Measurements from ENCODE around the gene SGMS1. TPM values are rescaled to one million over a fixed set of nuclear protein-coding genes. Genes with fewer than 3 reads are reported as not detected.
"Not testable (repeated sequence)": the region's sequence is repeated elsewhere in the genome, so short reads cannot be mapped to it uniquely, and the experiment has no call there.

The SGMS1 gene
- polyA plus RNA-seq (ENCODE audit: insufficient read length in 3 of 3), result 10 to 100 TPM; 53.2 to 57.3 (median 54.7) TPM

DNA sequence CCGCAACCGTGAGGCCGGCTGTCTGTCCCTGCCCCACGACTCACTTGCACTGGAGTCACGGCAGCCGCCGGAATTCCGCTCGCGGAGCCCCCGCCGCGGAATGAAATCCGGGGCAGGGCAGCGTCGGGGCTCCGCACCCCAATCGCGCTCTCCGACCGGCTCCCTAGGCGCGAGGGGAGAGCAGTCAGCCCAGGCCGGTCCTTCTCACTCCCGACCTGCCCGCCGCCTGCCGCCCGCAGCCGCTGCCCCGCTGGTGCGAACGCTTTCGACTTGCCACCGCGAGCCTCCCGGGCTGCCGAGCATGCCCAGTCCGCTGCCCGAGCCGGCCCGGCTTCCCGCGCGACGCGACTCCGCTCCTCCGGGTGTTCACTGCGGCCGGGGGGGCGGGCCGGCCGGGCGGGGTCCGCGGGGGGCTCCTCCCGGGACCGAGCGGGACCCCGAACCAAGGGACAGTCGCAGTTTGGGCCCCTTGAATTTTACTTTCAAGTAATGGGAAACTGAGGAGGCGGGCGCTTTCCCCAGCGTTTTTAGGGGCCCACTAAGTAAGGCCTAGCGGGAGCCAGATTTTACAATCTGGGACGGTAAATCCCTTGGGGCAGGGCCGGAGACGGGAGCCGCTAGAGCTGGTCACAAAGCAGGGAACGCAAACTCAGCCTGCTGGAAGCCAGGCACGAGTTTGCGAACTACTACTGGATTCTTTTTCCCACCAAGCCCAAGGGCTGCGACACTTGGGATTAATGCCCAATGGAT is at the start of gene SGMS1:
Gene SGMS1 (minus strand): TSS at position 294 of the 750 bp plus-strand sequence. CDS start 279,842 bp downstream, outside the sequence.
- DNase-seq (ENCODE audit: low read depth in 3 of 3, low spot score in 2 of 3), result peak in 2 of 3 donors; percentile 72 to 73

DNA sequence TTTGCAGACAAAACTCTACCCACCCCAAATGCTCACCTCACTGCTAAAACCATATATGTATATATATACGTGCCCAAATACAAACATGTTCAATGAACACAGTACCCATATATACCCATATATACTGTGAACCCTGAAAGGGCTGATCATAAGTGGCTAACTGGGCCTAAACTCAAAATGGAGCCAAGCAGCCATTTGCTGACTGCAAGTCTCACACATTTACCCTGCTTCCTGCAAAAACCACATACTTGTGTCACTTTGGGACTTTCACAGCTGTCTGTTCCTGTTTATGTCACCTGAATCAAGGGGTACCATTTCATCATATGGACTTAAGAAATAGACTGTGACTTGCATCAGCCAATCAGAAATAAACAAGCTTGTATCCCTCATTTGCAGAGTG is 48.4 kb upstream of the SGMS1 start:
- not testable (repeated sequence) for DNase-seq (ENCODE audit: low read depth in 3 of 3, low spot score in 2 of 3)

DNA sequence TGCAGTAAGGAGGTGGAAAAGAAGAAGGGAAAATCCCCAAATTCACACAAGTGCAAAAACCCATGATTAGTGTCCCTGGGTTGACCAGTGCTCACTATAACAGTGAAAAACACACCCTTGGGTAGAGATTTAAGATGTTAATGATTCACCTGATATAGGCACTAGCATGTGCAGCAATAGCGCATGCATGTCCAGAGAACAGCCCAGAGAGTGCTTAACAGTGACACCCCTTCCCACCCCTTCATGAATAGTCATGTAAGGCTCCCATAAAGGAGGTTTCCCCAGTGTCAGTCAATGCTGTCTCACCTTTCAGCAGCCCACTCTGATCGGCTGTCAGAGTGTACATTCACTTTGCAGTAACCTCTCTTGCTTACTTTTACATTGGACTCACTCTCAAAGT is 47.9 kb upstream of the SGMS1 start:
- DNase-seq (ENCODE audit: low read depth in 3 of 3, low spot score in 2 of 3), result not testable (repeated sequence)

DNA sequence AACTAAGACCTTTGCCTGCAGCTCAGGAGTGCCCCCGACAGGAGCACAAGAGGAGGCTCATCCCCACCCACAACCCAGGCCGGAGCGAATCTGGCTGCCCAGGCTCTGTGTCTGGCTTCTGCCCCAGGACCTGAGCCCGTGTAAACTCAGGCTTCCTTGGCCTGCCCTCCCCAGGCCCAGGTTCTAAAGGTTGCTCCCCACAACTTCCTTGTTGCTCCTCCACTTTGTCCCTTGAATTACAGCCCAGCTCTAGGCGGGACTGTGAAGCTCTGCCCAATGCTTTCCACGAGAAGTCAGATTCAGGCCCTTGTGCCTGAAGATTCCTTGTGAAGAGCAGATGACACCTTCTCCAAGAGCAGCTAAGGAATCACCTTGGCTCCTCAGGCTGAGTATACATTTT is 46.2 kb upstream of the SGMS1 start:
- DNase-seq (ENCODE audit: low read depth in 3 of 3, low spot score in 2 of 3), result not testable (repeated sequence)

DNA sequence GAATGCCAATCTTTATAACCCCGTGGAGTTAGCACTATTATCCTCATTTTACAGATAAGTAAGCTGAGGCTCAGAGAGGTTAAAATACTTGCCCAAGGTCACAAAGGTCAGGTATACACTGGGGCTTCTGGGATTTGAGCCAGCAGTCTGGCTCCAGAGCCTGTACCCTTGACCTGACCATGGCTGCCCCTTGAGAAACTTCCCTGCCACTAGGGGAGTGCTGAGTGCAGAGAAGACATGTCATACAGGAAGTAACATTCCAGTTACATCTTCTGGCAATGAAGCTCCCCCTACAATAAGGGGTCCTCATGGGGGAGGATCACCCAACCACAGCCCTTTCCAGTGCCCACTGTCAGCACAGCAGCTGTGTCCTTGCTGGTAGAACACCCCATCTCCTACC is 43.6 kb upstream of the SGMS1 start:
- not testable (repeated sequence) for DNase-seq (ENCODE audit: low read depth in 3 of 3, low spot score in 2 of 3)

DNA sequence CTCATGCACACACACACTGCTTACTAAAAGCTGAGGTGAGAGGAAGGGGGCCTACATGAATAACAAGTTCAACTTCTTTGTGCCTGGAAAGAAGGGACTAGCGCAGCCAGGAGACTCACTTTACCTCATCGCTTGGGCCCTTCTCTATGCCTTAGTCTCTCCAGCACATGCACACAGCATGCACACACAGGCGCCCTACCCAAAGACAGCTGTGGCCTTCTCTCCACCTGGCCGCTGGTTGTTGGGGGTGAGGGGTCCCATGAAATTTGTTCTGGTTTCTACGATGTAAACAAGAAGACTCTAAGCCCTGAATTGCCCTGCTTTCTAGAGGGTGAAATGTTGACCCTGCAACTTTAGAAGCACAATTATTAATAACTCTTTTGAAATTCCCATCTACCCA is 38.7 kb upstream of the SGMS1 start:
- DNase-seq (ENCODE audit: low read depth in 3 of 3, low spot score in 2 of 3), result not testable (repeated sequence)

DNA sequence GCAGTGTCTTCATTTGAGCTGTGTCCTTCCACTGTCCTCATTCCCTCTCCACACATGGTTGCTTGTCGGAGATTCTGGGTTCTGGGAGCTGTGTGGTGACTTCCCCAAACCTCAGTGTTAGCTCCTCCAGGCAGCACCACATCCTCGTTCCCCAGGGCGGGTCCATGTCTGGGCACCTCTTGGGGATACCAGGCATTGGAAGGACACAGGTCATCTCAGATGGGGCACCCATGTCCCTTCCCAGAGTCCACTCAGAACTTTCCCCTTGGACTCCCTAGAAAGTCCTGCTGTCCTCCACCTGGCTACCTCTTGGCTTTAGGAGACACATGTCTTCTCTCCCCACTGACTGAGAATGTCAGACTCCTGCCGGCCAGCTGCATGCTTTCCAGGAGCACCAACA is 37.8 kb upstream of the SGMS1 start:
- DNase-seq (ENCODE audit: low read depth in 3 of 3, low spot score in 2 of 3), result not testable (repeated sequence)

DNA sequence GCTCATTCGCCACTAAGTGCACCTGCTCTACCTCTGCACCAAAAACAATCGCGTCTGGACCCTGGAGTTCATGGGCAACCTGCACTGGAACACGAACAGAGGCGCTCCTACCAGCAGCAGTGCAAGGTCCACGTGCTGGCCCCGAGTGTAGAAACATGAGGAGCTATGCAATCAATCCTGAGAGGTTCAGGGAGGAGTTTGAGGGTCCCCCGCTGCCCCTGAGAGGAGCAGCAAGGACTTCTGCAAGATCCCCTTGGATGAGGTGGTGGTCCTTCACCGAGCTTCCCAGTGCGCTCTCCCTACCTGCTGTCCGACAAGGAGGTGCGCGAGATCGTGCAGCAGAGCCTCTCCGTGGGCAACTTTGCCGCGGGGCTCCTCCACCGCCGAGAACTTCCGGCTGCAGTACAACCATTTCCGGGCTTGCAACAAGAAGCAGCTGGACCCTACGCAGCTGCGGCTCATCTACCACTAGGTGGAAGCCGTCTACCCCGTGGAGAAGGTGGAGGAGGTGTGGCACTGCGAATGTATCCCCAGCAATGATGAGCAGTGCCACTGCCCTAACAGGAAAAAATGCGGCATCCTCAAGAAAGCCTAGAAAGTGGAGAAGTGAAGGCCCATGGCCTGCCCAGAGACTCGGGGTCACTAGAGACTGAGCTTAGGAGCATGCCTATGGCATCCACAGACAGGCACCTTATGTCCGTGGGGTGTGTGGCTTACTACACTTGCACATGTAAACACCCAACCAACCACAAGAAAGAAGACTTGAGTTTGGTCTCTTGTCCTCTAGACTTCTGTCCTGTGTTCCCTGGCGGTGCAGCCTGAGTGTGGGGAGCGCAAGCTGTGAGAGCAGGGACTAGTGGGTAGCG is 36.3 kb upstream of the SGMS1 start:
- not testable (repeated sequence) for DNase-seq (ENCODE audit: low read depth in 3 of 3, low spot score in 2 of 3)

DNA sequence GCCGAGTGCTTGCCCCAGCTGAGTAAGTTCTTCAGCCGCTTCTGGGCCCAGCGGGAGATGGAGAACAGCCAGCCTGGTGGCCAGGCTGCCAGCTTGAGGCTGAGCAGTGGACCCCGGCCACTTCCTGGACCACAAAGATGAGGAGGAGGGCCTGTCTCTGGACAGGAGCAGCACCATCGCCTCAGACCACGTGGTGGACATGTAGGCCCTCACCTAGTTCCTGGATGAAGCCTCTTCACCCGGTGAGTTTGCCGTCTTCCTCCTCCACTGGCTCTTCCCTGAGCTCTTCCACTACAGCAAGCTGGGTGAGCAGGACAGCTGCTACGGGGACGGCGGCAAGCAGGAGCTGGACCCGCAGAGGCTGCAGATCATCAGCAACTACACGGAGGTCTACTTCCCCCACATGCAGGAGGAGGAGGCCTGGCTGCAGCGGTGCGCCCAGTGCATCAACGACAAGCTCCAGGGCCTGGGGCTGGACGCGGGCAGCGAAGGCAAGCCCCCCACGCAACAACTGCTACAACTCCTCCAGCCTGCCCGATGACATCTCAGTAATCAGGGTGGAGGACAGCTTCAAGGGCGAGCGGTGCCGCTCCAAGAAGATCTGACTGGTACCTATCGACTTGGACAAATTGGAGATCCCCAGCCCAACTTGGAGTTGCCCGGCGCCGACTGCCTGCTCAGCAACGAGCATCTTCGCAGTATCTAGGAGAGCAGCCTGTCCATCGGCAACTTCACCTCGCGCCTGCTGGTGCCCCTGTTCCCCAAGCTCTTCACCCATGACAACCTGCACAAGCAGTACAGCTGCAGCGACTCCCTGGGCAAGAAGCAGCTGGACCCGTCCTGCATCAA is 35.5 kb upstream of the SGMS1 start:
- DNase-seq (ENCODE audit: low read depth in 3 of 3, low spot score in 2 of 3), result not testable (repeated sequence)

DNA sequence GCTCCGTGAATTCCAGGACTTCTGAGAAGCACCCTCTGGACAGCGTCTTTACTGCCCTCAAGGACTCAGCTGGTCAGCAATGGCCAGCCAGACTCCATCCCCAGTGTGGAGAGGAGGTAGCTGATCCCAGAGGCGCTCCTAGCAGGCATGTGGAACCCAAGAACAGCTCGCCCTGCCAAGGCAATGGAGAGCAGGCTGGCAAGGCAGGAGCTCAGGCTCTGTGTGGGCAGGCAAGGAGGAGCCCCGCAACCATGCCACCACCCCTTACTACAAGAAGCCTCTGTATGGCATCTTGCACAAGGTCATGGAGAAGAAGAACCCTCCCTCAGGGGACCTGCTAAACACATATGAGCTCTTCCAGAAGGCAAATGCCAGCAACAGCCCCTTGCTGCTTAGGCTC is 34.4 kb upstream of the SGMS1 start:
- DNase-seq (ENCODE audit: low read depth in 3 of 3, low spot score in 2 of 3), result no peak

DNA sequence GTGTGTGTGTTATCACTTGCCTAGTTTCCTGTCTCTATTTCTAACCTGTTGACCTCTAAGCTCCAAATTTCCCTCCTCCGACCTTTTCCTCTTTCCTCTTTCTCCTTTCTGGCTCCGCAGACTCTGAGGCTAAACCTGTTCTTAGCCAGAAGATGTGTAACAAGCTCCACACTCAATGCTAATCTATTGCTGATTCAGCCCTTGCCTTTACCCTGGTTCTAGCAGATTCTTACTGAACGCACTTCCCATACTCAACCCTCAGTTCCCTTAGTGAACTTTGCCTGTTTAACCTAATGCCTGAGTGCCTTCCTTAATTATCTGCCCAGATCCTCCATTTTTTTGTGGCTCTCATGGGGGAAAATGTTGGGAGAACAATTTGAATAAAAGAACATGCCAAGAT is 30.0 kb upstream of the SGMS1 start:
- DNase-seq (ENCODE audit: low read depth in 3 of 3, low spot score in 2 of 3), result no peak

DNA sequence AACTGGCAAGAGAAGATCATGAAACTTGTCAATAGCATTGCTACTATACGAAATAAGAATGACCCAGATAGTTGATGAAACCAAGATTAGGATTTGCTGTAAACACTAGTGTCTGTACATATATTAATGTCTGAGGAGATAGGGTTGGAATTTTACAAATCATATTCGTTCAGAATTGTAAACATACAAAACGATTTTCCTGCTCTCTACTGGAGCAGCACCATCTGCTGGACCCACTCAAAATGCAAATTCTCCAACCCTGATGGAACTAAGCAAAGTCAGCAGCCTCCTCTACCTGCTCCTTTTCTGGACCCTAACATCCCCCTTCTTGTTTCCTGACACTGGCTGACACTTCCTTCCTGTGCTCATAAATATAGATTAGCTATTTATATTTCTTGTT is 29.4 kb upstream of the SGMS1 start:
- no peak for DNase-seq (ENCODE audit: low read depth in 3 of 3, low spot score in 2 of 3)

DNA sequence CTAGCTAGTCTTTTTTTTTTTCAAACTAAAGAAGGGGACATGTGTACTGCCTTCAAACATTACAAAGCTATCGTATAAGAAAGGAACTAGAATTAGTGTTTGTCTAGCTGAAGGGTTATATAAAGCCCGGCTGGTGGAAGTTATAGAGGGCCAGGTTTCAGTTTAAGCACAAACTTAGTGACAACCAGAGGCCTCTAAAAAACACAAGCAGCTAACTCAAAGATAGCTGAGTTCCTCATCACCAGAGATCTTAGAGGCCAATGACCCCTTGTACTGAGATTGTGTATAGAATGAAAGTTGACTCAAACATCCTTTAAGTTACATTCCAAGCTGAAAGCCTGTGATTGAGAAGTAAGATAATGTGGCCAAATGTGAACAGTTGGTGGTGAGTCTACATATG is 28.1 kb upstream of the SGMS1 start:
- DNase-seq (ENCODE audit: low read depth in 3 of 3, low spot score in 2 of 3), result no peak

DNA sequence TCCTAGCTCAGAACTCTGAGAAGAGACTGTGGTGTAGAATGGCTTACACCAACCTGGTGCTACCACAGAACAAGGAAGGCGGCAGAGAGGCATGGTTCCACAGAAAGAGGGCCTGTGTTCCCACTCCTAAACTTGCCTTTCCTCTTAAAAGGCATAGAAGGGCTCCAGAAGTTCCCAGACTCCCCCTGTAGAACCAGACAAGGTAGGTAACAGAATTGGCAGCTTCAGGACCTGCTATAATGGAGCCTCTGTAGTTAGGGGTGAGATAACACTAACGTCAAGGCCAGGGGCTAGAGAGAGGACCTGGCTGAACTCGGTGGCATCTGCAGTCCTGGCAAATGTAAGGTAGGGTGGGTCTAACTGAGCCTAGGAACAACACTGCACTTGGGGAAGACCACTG is 26.7 kb upstream of the SGMS1 start:
- DNase-seq (ENCODE audit: low read depth in 3 of 3, low spot score in 2 of 3), result no peak

DNA sequence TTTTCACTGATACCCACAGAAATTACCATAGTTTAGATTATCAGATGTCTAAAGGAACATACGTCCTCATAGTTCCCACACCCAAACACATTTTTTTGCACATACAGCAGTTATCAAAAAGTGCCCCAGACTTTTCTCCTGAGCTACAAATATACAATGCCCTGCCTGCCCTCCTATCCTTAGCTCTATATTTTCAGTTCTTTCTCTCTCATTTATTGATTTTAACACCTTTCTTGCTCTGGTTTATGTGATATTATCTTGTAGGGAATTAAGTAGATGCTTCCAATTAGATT is 25.1 kb upstream of the SGMS1 start:
- DNase-seq (ENCODE audit: low read depth in 3 of 3, low spot score in 2 of 3), result no peak

DNA sequence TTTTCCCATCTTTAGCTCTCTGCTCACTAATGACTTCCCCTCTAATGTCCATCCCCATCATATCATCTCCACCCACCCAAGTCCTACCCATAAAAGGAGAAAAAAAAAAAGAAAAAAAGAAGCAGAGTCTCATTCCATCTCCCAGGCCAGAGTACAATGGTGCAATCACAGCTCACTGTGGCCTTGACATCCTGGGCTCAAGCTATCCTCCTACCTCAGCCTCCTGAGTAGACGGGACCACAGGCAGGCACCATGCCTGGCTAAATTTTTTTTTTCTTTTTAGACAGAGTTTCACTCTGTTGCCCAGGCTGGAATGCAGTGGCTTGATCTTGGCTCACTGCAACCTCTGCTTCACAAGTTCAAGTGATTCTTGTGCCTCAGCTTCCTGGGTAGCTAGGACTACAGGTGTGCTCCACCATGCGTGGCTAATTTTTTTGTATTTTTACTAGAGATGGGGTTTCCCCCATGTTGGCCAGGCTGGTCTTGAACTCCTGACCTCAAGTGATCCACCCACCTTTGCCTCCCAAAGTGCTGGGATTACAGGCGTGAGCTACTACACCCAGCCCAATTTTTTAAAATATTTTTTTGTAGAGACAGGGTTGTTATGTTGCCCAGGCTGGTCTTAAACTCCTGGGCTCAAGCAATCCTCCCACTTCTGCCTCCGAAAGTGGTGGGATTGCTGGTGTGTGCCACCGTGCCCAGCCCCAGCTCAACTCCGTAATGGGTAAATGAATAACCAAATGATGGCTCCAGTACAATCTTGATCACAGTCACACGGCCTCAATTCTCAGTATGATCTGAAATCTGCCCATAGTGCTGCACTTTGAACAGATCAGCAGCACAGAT is 24.6 kb upstream of the SGMS1 start:
- DNase-seq (ENCODE audit: low read depth in 3 of 3, low spot score in 2 of 3), result no peak

DNA sequence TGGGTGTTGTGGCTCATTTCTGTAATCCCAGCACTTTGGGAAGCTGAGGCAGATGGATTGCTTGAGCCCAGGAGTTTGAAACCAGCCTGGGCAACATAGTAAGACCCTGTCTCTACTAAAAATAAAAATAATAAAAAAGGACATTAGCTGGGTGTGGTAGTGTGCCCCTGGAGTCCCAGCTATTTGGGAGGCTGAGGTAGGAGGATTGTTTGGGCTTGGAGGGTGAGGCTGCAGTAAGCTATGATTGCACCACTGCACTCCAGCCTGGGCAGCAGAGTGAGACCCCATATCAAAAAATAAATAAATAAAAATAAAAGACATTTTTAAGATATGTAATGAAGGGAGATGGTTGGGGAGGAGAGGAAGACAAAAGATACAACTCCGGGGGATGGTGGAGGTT is 23.6 kb upstream of the SGMS1 start:
- not testable (repeated sequence) for DNase-seq (ENCODE audit: low read depth in 3 of 3, low spot score in 2 of 3)

DNA sequence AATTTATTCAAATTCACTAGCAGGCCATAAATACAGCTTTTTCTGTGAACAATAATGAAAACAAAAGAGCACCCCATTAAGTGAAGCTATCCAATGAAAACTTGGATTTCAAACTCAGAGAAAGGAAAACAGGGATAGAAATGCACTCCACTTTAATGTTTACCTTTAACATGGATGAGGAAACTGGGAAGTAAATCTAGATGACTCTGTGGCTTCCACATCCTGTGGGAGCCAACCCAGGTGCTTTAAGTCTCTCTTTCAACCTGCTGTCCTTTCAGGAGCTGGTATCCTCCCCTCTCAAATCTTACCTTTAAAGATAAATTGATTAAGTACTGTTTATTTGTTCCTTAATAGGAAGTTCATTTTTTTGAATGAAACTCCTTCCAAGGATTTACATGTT is 21.5 kb upstream of the SGMS1 start:
- no peak for DNase-seq (ENCODE audit: low read depth in 3 of 3, low spot score in 2 of 3)

DNA sequence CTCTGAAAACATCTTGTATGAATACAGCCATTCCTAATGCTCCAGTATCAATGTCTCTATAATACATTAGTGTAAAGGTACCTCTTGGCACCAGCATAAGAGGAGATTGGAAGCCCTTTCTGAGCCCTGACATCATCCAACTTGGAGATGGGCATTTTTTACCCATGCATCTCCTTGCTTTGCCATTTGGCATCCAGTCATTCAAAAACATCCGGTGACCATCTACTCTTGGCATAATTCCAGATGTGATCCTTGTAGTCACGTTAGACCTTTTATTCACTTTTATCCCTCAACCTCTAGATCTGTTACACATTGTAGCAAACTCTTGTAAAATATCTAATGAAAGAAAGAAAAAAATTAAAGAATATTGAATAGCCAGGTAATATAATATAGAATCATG is 17.9 kb upstream of the SGMS1 start:
- DNase-seq (ENCODE audit: low read depth in 3 of 3, low spot score in 2 of 3), result no peak

DNA sequence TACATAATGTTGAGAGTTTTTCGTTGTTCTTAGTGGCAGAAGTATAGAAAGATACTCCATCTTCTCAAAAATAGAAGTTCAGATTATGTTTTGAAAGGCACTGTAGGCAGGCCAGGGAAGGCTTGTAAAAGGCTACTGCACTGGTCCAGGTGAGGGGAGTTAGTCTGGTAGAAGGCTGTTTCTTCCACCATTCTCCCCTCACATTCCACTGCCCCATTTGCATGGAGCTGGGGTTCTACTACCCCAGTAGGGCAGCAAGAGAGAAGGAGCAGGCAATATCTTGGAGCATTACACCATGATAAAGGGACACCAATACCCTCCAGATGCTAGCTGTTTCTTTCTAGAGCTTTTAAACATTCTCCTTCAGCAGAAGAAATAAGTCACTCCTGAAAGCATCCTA is 16.5 kb upstream of the SGMS1 start:
- DNase-seq (ENCODE audit: low read depth in 3 of 3, low spot score in 2 of 3), result no peak

Measured in right renal cortex interstitium (tissue), 3 donors.